OCI-LY3 (cell line): ENCODE results near the gene HES2.

Experiments
- H2AFZ ChIP-seq: fragments of 200-600, 300-600 bp; shearing (Covaris generic); 2 replicates; pipeline ENCODE4 v1.6.0; 2014; ENCODE audit warnings: antibody characterized with exemption, low read depth, low read length
- H3K27ac ChIP-seq: fragments of 200-600, 300-600 bp; sonication (generic); 2 replicates; pipeline ENCODE4 v1.5.1; 2014; ENCODE audit warnings: mild to moderate bottlenecking, low read length, moderate library complexity, mixed read lengths
- H3K27me3 ChIP-seq: fragments of 200-600, 300-600 bp; sonication (generic); 2 replicates; pipeline ENCODE4 v1.6.1; 2014; ENCODE audit warnings: low read depth, low read length, mixed read lengths
- H3K36me3 ChIP-seq: fragments of 200-600, 300-600 bp; sonication (generic); replicated peaks from 2 replicates; pipeline ENCODE3; 2014; ENCODE audit warnings: low read depth, low read length, mixed read lengths
- H3K4me1 ChIP-seq: fragments of 300-600, 200-600 bp; sonication (generic); 2 replicates; pipeline ENCODE4 v1.6.1; 2014; ENCODE audit warnings: low read length, mixed read lengths
- H3K4me2 ChIP-seq: fragments of 200-600, 300-600 bp; sonication (generic); 2 replicates; pipeline ENCODE4 v1.6.1; 2014; ENCODE audit warnings: low read length, mixed read lengths
- H3K4me3 ChIP-seq: fragments of 300-600, 200-600 bp; sonication (generic); 2 replicates; pipeline ENCODE4 v1.5.1; 2014; ENCODE audit warnings: antibody characterized with exemption, mild to moderate bottlenecking, low read length, moderate library complexity
- H3K79me2 ChIP-seq: fragments of 300-600, 200-600 bp; shearing (Covaris generic); 2 replicates; pipeline ENCODE4 v1.6.1; 2014; ENCODE audit warnings: mild to moderate bottlenecking, low read length, mixed read lengths
- H3K9ac ChIP-seq: fragments of 300-600, 200-600 bp; shearing (Covaris generic); 2 replicates; pipeline ENCODE4 v1.6.0; 2014; ENCODE audit warnings: mild to moderate bottlenecking, low read length, moderate library complexity
- H3K9me3 ChIP-seq: fragments of 200-600, 300-600 bp; shearing (Covaris generic); 2 replicates; pipeline ENCODE4 v1.6.1; 2014; ENCODE audit warnings: low read length, mixed read lengths; ENCODE audit not compliant: insufficient read depth
- H4K20me1 ChIP-seq: fragments of 200-600, 300-600 bp; sonication (generic); 2 replicates; pipeline ENCODE4 v1.6.1; 2016; ENCODE audit warnings: low read length, mixed read lengths; ENCODE audit not compliant: insufficient read depth
- EZH2phosphoT487 ChIP-seq: fragments of 200-600 bp; shearing (Covaris generic); IDR thresholded peaks from 2 replicates; pipeline ENCODE4 v1.6.1; 2018; ENCODE audit warnings: antibody characterized with exemption, mixed run types, low read depth
- TF ChIP-seq, protein P1 (sequence below): fragments of 200-600, 300-600 bp; sonication (generic); IDR thresholded peaks from 2 replicates; pipeline ENCODE4 v1.5.1; 2014; ENCODE audit warnings: antibody characterized with exemption, low read length, low read depth

The HES2 gene

DNA sequence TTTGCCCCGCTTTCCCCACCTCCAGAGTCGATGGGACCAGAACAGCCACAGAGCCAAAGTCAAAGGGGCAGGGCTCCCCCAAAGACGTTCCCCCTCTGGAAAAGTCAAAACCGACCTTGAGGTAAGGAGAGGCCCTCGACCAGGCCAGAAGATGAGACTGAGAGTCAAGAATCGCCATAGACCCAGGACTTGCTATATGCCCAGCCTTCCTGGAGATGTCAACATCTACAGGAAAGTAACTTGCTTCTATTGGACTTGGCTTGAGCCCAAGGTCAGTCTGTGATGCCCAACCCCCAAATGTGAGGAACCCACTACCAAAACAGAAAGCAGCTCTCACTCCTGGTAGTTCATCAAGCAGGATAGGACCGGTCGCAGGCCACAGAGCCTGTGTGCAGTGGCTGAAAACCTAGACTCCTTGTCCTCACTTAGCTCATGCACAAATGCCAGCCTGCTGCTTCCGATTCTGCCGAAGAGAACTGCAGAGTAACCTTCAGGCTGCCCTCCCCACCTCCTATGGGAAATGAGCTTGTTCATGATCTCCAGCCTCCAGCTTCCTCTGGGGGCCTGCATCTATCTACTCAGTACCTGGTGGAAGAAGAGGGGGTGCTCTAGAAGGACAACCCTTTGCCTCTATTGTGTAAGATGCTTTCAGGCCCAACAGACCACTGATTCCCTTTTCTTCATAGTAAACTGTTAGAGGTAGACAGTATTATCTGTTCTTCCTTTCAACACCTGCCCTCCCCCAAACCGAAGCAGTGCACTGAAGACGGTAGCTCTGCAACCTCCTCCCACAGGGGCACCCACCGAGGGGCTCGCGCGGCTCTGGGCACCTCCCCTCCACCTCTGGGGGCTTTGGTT, 27.5 kb downstream of the HES2 start:
- Histone ChIP-seq H3K4me3 (peak overlapping the region; percentile 95), H3K27ac (no peak overlapping the region), H4K20me1 (no peaks in the 10 kb centered on the region), H3K27me3 (no peaks in the 10 kb centered on the region), H3K79me2 (peaks cover 32% of the 10 kb centered on the region), H2AFZ (0 out of 2 replicates have a peak overlapping the region, but pooled peaks have one; percentile 31), H3K4me1 (peaks cover 11% of the 10 kb centered on the region), H3K9ac (peak overlapping the region; percentile 66), H3K36me3 (no peaks in the 10 kb centered on the region), H3K9me3 (no peaks in the 10 kb centered on the region), H3K4me2 (peak overlapping the region; percentile 78)
- TF ChIP-seq, protein P1, sequence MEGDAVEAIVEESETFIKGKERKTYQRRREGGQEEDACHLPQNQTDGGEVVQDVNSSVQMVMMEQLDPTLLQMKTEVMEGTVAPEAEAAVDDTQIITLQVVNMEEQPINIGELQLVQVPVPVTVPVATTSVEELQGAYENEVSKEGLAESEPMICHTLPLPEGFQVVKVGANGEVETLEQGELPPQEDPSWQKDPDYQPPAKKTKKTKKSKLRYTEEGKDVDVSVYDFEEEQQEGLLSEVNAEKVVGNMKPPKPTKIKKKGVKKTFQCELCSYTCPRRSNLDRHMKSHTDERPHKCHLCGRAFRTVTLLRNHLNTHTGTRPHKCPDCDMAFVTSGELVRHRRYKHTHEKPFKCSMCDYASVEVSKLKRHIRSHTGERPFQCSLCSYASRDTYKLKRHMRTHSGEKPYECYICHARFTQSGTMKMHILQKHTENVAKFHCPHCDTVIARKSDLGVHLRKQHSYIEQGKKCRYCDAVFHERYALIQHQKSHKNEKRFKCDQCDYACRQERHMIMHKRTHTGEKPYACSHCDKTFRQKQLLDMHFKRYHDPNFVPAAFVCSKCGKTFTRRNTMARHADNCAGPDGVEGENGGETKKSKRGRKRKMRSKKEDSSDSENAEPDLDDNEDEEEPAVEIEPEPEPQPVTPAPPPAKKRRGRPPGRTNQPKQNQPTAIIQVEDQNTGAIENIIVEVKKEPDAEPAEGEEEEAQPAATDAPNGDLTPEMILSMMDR, result no peak
- no peak for TF ChIP-seq EZH2phosphoT487

DNA sequence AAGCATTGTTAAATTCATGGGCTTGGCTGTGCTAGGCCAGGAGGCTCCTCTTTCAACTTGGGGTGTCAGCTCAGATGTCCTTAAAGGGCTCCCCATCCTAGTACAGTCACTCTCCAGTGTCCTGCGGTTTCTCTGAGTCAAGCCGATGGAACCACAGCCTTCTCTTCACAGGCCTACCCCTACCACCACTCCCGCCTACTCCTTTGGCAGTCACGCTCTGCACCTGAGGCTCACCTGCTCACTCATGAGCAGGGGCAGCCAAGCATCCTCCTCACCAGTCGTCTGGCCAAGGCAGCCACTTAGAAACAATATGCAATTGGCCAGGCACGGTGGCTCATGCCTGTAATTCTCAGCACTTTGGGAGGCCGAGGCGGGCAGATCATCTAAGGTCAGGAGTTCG, 29.7 kb downstream of the HES2 start:
- H3K79me2 ChIP-seq, result peaks cover 49% of the 10 kb centered on the region
- peaks cover 11% of the 10 kb centered on the region for H3K4me1 ChIP-seq
- no peak overlapping the region for H2AFZ ChIP-seq
- no peak overlapping the region for H3K27ac ChIP-seq
- H4K20me1 ChIP-seq, result no peaks in the 10 kb centered on the region
- no peaks in the 10 kb centered on the region for H3K36me3 ChIP-seq
- no peaks in the 10 kb centered on the region for H3K27me3 ChIP-seq
- H3K4me2 ChIP-seq, result no peak overlapping the region
- TF ChIP-seq, protein P1, result no peak
- no peak for TF ChIP-seq EZH2phosphoT487
- no peak overlapping the region for H3K9ac ChIP-seq
- H3K4me3 ChIP-seq, result no peak overlapping the region
- H3K9me3 ChIP-seq, result no peaks in the 10 kb centered on the region

DNA sequence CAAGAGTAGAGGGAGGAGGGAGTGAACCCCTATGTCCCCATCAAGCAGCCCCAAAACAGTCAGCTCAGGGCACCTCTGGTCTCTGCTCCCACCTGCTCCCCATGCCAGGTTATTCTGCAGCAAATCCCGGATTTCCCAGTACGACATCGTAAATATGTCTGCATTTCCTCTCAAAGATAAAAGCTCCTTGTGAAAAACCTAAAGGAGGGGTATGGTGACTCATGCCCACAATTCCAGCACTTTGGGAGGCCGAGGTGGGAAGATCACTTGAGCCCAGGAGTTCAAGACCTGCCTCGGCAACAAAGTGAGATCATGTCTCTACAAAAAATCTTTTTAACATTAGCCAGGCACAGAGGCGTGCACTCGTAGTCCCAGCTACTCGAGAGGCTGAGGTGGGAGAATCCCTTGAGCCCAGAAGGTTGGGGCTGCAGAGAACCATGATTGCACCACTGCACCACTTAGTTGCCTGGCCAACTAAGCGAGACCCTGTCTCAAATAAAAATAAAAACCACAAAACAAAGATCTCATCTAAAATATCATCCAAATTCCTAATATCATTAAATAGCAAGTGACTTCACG, 33.3 kb downstream of the HES2 start:
- no peaks in the 10 kb centered on the region for H3K9me3 ChIP-seq
- H4K20me1 ChIP-seq, result no peaks in the 10 kb centered on the region
- no peak overlapping the region for H3K27ac ChIP-seq
- TF ChIP-seq, protein P1, result no peak
- no peak for TF ChIP-seq EZH2phosphoT487
- H3K36me3 ChIP-seq, result no peaks in the 10 kb centered on the region
- no peak overlapping the region for H3K4me2 ChIP-seq
- H3K4me1 ChIP-seq, result no peaks in the 10 kb centered on the region
- H3K9ac ChIP-seq, result no peak overlapping the region
- H2AFZ ChIP-seq, result no peak overlapping the region
- no peak overlapping the region for H3K4me3 ChIP-seq
- H3K27me3 ChIP-seq, result no peaks in the 10 kb centered on the region
- peaks cover 52% of the 10 kb centered on the region for H3K79me2 ChIP-seq

DNA sequence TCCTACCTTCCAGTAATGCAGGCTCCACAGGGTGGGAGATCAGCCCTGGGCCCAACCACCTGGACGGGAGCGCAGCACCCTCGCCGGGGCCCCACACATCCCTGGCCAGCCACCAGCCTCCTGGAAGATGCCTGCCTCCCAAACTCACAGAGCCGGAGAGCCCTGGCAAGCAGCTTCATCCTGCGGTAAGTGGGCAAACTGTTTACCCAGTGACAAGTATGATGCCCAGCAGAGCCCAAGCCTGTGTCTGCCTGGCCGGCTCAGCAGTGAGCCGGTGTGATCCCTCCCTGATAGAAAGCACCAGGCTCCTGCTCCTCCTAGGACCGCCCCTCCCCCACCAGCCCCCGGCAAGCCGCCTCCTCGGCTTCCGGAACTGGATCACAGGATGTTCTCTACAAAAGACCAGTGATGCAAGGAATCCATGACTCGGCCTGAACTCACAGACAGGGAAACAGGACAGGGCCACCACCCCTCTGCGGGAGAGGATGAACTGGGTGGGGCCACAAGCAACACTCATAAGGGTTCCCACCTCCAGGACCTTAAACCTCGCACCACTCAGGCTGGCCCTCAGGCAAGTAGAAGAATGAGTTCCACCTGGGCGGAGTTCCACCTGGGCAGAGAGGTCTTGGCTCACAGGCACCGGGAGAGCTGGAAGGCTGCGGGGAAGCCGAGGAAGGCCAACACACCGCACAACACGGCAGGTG, 34.1 kb downstream of the HES2 start:
- Histone ChIP-seq H3K4me1 (no peaks in the 10 kb centered on the region), H3K9me3 (no peaks in the 10 kb centered on the region), H3K27ac (no peak overlapping the region), H3K36me3 (no peaks in the 10 kb centered on the region), H2AFZ (no peak overlapping the region), H4K20me1 (no peaks in the 10 kb centered on the region), H3K27me3 (no peaks in the 10 kb centered on the region), H3K79me2 (peaks cover 54% of the 10 kb centered on the region), H3K9ac (no peak overlapping the region), H3K4me3 (no peak overlapping the region), H3K4me2 (no peak overlapping the region)
- TF ChIP-seq, protein P1, result no peak
- no peak for TF ChIP-seq EZH2phosphoT487
